ENCODE data around the gene PLK1.
"Not testable (repeated sequence)": the region's sequence is repeated elsewhere in the genome, so short reads cannot be mapped to it uniquely, and the experiment has no call there.

GRCh38 chr16:23737423-23738028, 58.8 kb downstream of the PLK1 start:
- TF ChIP-seq POLR2A (IDR thresholded peaks at IDR 0.05; ENCODE audit: low read length); GATA1 (IDR thresholded peaks at IDR 0.05; ENCODE audit: low read depth, low read length): not testable (repeated sequence)
